Stimulated activated effector memory CD8-positive, alpha-beta T cell treated with anti-CD3 and anti-CD28 coated beads, Interleukin-12 subunit alpha, Interleukin-12 subunit beta, amount 100 ng/mL, for 72 hours (primary cell): ENCODE measurements around the gene ATXN2.
A peak's percentile ranks its signal among the peaks of the same experiment; 100 is the strongest.

ENCODE experiments used
- ATAC-seq: fragments of 150-1000 bp; cut with Tn5 transposase; 2 replicates; pipeline ENCODE4 v1.10.0; 2021
- DNase-seq, 2 donors: peaks; one replicate each; pipeline ENCODE4 v3.0.0; 2021 to 2022; ENCODE audit warnings: low spot score in 2 of 2
- H3K27ac Mint-ChIP-seq: one replicate; pipeline ENCODE4 v1.8.0; 2022; ENCODE audit warnings: mild to moderate bottlenecking, mixed read lengths
- H3K36me3 Mint-ChIP-seq: one replicate; pipeline ENCODE4 v1.8.0; 2022; ENCODE audit warnings: mild to moderate bottlenecking, mixed read lengths
- H3K4me1 Mint-ChIP-seq: one replicate; pipeline ENCODE4 v1.8.0; 2022; ENCODE audit warnings: mixed read lengths
- H3K4me3 Mint-ChIP-seq: one replicate; pipeline ENCODE4 v1.8.0; 2022; ENCODE audit warnings: mild to moderate bottlenecking, mixed read lengths
- H3K9me3 Mint-ChIP-seq: one replicate; pipeline ENCODE4 v1.8.0; 2022; ENCODE audit warnings: mixed read lengths

ATXN2 gene

GRCh38 chr12:111455448-111456320 lies 143.4 kb downstream of the ATXN2 start:
- Mint-ChIP-seq H3K9me3 (no peaks in the 10 kb centered on the region), H3K4me3 (no peak overlapping the region), H3K4me1 (peaks cover 28% of the 10 kb centered on the region), H3K36me3 (peaks cover 71% of the 10 kb centered on the region), H3K27ac (peak overlapping the region; percentile 27)
- DNase-seq = peak in 1 of 2 donors; percentile 44
- no peak for ATAC-seq

- Mint-ChIP-seq H3K4me1 (peaks cover 33% of the 10 kb centered on the region), H3K4me3 (no peak overlapping the region), H3K27ac (peak overlapping the region; percentile 27), H3K9me3 (no peaks in the 10 kb centered on the region), H3K36me3 (peaks cover 72% of the 10 kb centered on the region)
- ATAC-seq = peak; percentile 52
- peak in 1 of 2 donors; percentile 45 for DNase-seq
Observed at GRCh38 chr12:111454716-111455447, 144.2 kb downstream of the ATXN2 start.

GRCh38 chr12:111454311-111454710 lies 144.8 kb downstream of the ATXN2 start:
- Mint-ChIP-seq H3K27ac (peak overlapping the region; percentile 38), H3K4me1 (peaks cover 37% of the 10 kb centered on the region), H3K4me3 (no peak overlapping the region), H3K9me3 (no peaks in the 10 kb centered on the region), H3K36me3 (peaks cover 78% of the 10 kb centered on the region)
- peak in 1 of 2 donors; percentile 37 for DNase-seq
- ATAC-seq = no peak

GRCh38 chr12:111453071-111453989 lies 145.8 kb downstream of the ATXN2 start:
- Mint-ChIP-seq H3K36me3 (peaks cover 86% of the 10 kb centered on the region), H3K9me3 (no peaks in the 10 kb centered on the region), H3K27ac (peak overlapping the region; percentile 38), H3K4me3 (no peak overlapping the region), H3K4me1 (peaks cover 46% of the 10 kb centered on the region)
- no peak for ATAC-seq
- DNase-seq = peak in 1 of 2 donors; percentile 46

- peaks cover 61% of the 10 kb centered on the region for H3K4me1 Mint-ChIP-seq
- peak in 1 of 2 donors; percentile 51 for DNase-seq
- peaks cover 86% of the 10 kb centered on the region for H3K36me3 Mint-ChIP-seq
- ATAC-seq = peak; percentile 20
- no peak overlapping the region for H3K27ac Mint-ChIP-seq
- no peak overlapping the region for H3K4me3 Mint-ChIP-seq
- no peaks in the 10 kb centered on the region for H3K9me3 Mint-ChIP-seq
Observed at GRCh38 chr12:111451649-111452129, 147.4 kb downstream of the ATXN2 start.

GRCh38 chr12:111451232-111451631 lies 147.9 kb downstream of the ATXN2 start:
- DNase-seq (no peak), ATAC-seq (no peak)
- Mint-ChIP-seq H3K27ac (peak overlapping the region; percentile 48), H3K36me3 (peaks cover 86% of the 10 kb centered on the region), H3K4me3 (no peak overlapping the region), H3K9me3 (no peaks in the 10 kb centered on the region), H3K4me1 (peaks cover 64% of the 10 kb centered on the region)

- peak in 1 of 2 donors; percentile 45 for DNase-seq
- Mint-ChIP-seq H3K36me3 (peaks cover 86% of the 10 kb centered on the region), H3K4me1 (peaks cover 64% of the 10 kb centered on the region), H3K27ac (peak overlapping the region; percentile 48), H3K4me3 (no peak overlapping the region), H3K9me3 (no peaks in the 10 kb centered on the region)
- ATAC-seq = no peak
Observed at GRCh38 chr12:111450676-111451075, 148.4 kb downstream of the ATXN2 start.

GRCh38 chr12:111448846-111449790 lies 150.0 kb downstream of the ATXN2 start:
- peaks cover 93% of the 10 kb centered on the region for H3K36me3 Mint-ChIP-seq
- ATAC-seq = no peak
- peaks cover 69% of the 10 kb centered on the region for H3K4me1 Mint-ChIP-seq
- H3K27ac Mint-ChIP-seq = peak overlapping the region; percentile 86
- H3K4me3 Mint-ChIP-seq = no peak overlapping the region
- H3K9me3 Mint-ChIP-seq = no peaks in the 10 kb centered on the region
- peak in 1 of 2 donors; percentile 46 for DNase-seq

GRCh38 chr12:111448266-111448830 lies 150.8 kb downstream of the ATXN2 start:
- H3K9me3 Mint-ChIP-seq = no peaks in the 10 kb centered on the region
- DNase-seq = peak in 1 of 2 donors; percentile 47
- H3K4me3 Mint-ChIP-seq = no peak overlapping the region
- peak overlapping the region; percentile 86 for H3K27ac Mint-ChIP-seq
- no peak for ATAC-seq
- peaks cover 96% of the 10 kb centered on the region for H3K36me3 Mint-ChIP-seq
- peaks cover 76% of the 10 kb centered on the region for H3K4me1 Mint-ChIP-seq

- Mint-ChIP-seq H3K9me3 (no peaks in the 10 kb centered on the region), H3K27ac (peak overlapping the region; percentile 86), H3K4me1 (peaks cover 83% of the 10 kb centered on the region), H3K4me3 (no peak overlapping the region), H3K36me3 (peaks cover 91% of the 10 kb centered on the region)
- peak in 1 of 2 donors; percentile 48 for DNase-seq
- ATAC-seq = no peak
Observed at GRCh38 chr12:111447571-111448265, 151.4 kb downstream of the ATXN2 start.

- DNase-seq (peak in 1 of 2 donors; percentile 45), ATAC-seq (no peak)
- H3K27ac Mint-ChIP-seq = no peak overlapping the region
- peaks cover 84% of the 10 kb centered on the region for H3K36me3 Mint-ChIP-seq
- H3K9me3 Mint-ChIP-seq = no peaks in the 10 kb centered on the region
- H3K4me3 Mint-ChIP-seq = no peak overlapping the region
- H3K4me1 Mint-ChIP-seq = peaks cover 91% of the 10 kb centered on the region
Observed at GRCh38 chr12:111446631-111447570, 152.2 kb downstream of the ATXN2 start.
